GM21529 (cell line): ENCODE measurements around the gene DYNC1I2.
"Not testable (repeated sequence)": the region's sequence is repeated elsewhere in the genome, so short reads cannot be mapped to it uniquely, and the experiment has no call there.

Source experiments
- ATAC-seq: cut with Tn5 transposase; IDR thresholded peaks from one replicate; pipeline ENCODE4 v1.9.1; 2021; ENCODE audit not compliant: unreplicated experiment

The DYNC1I2 gene

DNA sequence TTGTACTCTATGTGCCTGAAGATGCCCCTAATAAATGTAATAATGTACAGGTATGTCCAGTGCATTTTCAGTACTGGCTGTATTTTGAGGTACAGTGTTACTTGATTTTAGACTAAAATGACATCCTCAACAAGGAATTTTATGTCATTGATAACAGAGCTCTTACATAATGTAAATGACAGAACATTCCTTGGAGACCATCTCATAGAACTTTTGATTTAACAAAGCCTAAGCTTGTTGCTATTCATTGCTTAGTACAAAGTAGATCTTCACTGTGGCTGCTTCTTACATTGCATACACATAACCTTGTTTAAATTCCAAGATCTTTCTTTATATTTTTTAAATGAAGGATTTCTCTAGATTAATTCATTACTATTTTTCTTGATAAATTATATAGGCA, 24.1 kb downstream of the DYNC1I2 start:
- no peak for ATAC-seq

DNA sequence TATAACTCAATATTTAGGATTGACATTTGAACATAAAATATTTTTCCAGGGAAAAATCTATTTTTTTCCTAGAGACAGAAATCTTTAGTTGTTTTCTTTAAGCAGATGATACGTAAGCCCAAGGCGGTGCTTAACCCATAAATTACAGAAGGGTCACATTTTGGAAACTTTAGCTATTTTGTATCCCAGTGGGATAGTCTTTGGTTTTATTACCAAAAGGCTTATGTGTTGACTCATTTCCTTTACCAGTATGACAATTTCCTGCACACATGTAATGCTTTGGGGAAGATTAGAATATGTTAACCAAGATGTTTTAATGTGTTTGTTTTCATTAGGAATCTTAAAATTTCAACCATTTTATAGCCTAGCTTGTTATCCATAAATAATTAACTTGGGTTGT, 24.8 kb downstream of the DYNC1I2 start:
- no peak for ATAC-seq

DNA sequence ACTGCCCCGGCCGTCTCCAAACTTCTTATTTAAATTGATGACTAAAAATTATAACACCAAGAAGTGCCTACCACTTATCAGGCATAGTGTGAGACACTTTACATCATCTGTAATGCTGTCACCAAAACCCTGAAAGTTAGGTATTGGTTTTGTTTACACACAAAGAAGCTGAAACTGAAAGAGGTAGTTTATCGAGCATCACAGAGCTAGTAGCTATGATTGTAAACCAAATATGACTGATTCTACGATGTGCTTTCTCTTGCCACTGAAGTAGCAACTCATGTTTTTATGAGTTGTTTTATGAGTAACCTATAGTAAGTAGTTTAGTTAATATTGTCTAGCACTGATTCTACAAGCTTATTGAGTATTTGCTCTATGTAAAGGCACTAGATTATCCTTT, 31.5 kb downstream of the DYNC1I2 start:
- ATAC-seq = peak; percentile 89

DNA sequence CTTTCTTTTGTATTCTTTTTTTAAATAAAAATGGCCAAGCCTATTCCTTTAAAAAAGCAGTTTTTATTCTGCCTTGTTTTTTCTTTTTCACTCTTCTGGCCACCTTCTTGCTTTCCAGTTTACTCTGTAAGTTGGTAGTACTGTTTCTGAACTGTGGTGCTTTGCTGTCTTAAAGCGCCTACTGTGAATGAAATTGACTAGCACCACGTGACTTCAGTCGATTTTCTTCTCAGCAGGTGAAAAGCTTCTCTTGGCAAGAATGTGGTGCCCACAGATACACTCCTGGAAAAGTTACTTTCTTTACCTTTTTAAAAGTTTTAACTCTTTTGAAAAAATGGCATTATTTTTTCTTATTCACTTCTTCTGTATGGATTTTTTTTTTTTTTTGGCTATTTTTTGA, 32.4 kb downstream of the DYNC1I2 start:
- no peak for ATAC-seq

GRCh38 chr2:171723716-171724683, 36.7 kb downstream of the DYNC1I2 start:
- no peak for ATAC-seq

GRCh38 chr2:171726847-171727450, 39.7 kb downstream of the DYNC1I2 start:
- no peak for ATAC-seq

DNA sequence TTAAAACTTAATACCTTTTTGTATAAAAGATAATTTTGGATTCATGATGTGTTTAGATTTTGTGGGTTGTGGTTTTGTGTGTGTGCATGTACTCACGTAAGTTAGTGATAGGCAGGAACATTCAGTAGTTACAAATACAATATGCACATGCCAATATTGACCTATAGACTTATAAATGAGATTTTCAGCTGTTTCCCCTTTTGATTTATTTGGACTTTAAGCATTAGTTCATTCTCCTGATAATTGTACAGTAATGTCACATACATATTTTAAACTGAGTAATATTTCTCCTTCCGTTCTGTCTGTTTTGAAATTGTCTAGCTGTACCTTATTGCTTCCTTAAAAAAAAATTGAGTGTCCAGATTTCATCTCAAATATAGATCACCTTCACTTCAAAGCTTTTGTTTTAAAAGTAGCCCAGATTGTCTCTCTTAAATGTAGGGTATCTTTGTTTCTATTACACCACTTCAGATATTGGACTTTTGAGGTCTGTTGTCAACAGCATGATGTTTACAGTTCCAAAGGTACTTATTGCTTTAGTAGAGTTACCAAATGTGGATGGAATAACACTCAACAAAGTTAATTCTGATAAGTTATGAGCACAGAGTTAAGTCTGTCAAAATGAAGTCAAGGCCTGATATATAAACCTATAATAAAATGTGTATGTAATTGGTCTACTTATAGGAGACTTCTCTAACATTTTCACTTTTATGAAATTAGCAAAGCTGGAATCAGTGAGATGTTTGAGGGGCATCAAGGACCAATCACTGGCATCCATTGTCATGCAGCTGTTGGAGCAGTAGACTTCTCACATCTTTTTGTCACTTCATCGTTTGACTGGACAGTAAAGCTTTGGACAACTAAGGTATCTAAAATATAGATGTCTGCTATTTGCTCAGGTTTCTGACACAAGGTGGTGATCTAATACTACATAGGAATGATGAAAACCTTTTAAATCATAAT, 42.0 kb downstream of the DYNC1I2 start:
- ATAC-seq = no peak

- ATAC-seq = no peak
Observed at GRCh38 chr2:171729952-171730317, 42.7 kb downstream of the DYNC1I2 start.

- ATAC-seq = no peak
Observed at GRCh38 chr2:171735991-171736710, 48.9 kb downstream of the DYNC1I2 start.

- ATAC-seq = no peak
Observed at GRCh38 chr2:171741189-171741588, 53.9 kb downstream of the DYNC1I2 start.

DNA sequence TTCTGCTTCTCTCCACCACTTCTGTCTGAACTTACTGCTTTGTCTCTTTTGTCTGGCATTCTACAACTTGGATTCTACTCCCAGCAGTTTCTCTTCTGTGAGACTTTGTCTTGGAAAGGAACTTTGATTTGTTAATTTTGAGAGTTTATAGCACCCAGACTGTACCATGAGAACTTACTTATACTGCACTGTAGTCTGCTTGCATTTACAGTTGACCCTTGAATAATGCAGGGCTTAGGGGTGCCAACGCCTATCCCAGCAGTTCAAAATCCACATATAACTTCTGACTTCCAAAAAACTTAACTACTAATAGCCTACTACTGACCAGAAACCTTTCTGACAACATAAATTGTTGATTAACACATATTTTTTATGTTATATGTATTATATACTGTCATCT, 55.5 kb downstream of the DYNC1I2 start:
- ATAC-seq = no peak

DNA sequence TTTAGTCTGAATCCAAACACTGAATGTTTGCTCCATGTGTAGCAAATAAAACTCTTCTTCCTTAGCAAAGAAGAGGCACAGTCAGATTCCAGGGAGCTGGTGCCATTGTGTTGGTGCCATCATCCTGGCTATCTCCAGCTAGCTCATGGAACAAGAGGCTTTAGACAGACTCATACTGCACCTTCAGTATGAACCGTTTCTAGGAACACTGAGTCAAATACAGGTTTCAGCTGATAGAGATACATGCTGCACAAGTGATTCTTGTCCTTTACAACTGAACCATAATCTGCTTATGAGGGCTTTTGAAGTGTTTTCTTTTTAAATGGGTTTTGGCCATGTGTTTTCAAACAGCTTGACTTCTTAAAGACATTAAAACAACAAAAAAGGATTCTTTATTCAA, 57.9 kb downstream of the DYNC1I2 start:
- ATAC-seq = no peak

DNA sequence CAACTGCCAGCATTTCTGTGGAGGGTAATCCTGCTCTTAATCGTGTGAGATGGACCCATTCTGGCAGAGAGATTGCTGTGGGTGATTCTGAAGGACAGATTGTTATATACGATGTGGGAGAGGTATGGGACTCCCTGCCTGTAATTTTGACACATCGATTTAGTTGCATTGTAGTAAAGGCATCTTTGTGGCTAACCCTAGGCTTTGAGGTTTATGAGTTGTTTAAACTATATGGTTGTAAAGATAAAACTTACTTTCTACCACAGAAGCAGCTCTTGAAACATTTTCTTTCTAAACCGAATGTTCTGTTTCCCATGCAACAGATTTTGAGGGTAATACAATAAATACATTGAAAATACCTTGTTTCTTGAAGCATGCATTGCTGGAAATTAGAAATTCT, 58.5 kb downstream of the DYNC1I2 start:
- ATAC-seq = no peak

DNA sequence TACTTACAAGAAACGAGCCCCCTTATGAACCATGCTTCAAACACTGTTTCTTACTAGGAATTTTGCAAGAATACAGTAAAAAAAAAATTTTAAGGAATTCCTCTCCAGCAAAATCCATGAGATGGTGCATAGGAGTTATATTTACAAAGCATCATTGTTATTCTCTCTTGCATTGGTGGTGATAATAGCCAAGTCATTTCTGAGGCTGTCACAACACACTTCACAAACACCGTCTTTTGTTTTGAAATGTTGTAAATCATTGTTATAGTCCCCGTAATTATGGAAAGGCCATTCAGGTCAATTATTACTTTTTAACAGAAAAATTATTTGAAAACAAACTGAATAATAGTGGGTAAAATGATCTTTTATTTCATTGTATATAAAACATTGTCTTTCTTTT, 60.1 kb downstream of the DYNC1I2 start:
- ATAC-seq = no peak

- no peak for ATAC-seq
Observed at GRCh38 chr2:171754254-171754939, 67.1 kb downstream of the DYNC1I2 start.

- not testable (repeated sequence) for ATAC-seq
Observed at GRCh38 chr2:171758762-171759161, 71.5 kb downstream of the DYNC1I2 start.

DNA sequence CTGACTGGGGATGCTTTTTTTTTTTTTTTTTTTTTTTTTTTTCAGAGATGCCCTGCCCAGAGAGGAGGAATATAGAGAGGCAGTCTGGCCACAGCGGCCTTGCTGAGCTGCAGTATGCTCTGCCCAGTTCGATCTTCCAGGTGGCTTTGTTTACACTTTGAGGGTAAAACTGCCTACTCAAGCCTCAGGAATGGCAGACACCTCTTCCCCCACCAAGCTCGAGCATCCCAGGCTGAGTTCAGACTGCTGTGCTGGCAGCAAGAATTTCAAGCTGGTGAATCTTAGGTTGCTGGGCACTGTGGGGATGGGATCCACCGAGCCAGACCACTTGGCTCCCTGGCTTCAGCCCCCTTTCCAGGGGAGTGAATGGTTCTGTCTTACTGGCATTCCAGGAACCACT, 73.9 kb downstream of the DYNC1I2 start:
- ATAC-seq = not testable (repeated sequence)

- ATAC-seq = no peak
Observed at GRCh38 chr2:171762879-171763573, 75.8 kb downstream of the DYNC1I2 start.

DNA sequence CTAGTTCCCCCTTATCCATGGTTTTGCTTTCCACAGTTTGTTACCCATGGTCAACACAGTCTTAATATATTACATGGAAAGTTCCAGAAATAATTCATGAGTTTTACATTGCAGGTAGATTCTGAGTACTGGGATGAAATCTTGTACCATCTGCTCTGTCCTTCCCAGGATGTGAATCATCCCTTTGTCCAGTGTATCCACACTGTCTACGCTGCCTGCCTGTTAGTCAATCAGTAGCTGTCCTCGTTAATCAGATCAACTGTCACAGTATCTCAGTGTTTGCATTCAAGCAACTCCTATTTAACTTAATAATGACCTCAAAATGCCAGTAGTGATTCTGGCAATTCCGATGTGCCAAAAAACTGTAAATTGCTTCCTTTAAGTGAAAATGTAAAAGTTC, 76.3 kb downstream of the DYNC1I2 start:
- no peak for ATAC-seq
